Neural crest cell (in vitro differentiated cells): ENCODE data around the gene SLC35F1. TPM values are rescaled to one million over a fixed set of nuclear protein-coding genes. Genes with fewer than 3 reads are reported as not detected.

Experiments
- DNase-seq: peaks from one replicate; pipeline ENCODE4 v3.0.0; 2021; ENCODE audit warnings: low read depth, mixed read lengths, low spot score
- H3K27ac Mint-ChIP-seq: one replicate; pipeline ENCODE4 v1.8.0; 2021; ENCODE audit warnings: mild to moderate bottlenecking, mixed read lengths; ENCODE audit not compliant: unreplicated experiment
- H3K27me3 Mint-ChIP-seq: 2 replicates; pipeline ENCODE4 v1.8.0; 2021; ENCODE audit warnings: low read depth, mild to moderate bottlenecking, mixed read lengths
- H3K36me3 Mint-ChIP-seq: 2 replicates; pipeline ENCODE4 v1.8.0; 2021; ENCODE audit warnings: low read depth, mild to moderate bottlenecking, mixed read lengths
- H3K4me1 Mint-ChIP-seq: 2 replicates; pipeline ENCODE4 v1.8.0; 2021; ENCODE audit warnings: mixed read lengths
- H3K4me3 Mint-ChIP-seq: one replicate; pipeline ENCODE4 v1.8.0; 2021; ENCODE audit warnings: mild to moderate bottlenecking, mixed read lengths
- H3K9me3 Mint-ChIP-seq: 2 replicates; pipeline ENCODE4 v1.8.0; 2021; ENCODE audit warnings: mixed read lengths
- total RNA-seq: library from RNA; stranded (reverse); gene quantifications from 2 replicates; pipeline ENCODE4 v1.2.1, GENCODE V29; 2021
- TF ChIP-seq, protein P1 (sequence below): fragments of 200-600 bp; sonication (generic); conservative IDR thresholded peaks from 2 replicates; pipeline ENCODE4 v1.5.0; 2021; ENCODE audit warnings: antibody characterized with exemption, mild to moderate bottlenecking

The SLC35F1 gene
- total RNA-seq, 1 donor from 2014 or later = 41.4 TPM

DNA sequence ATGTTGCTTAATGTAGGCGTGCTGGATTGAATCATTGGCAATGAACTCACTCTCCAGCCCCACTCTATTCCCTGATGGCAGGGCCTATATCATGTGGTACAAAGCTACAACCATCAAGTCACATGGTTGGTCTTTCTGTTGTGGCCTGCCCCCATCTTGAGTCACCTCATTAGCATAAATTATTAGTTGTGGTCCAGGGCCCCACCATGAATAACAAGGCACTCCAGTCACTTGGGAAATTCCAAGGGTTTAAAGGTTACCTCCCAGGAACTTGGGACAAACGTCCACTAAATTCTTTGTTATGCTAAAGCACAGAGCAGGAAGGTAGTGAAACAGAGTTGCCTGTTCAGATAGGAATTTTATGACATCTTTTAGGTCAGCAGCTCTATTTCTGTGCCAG is 193.7 kb downstream of the SLC35F1 start:
- Mint-ChIP-seq H3K9me3 (peaks cover 2% of the 10 kb centered on the region), H3K27ac (no peak overlapping the region), H3K4me3 (no peak overlapping the region)

DNA sequence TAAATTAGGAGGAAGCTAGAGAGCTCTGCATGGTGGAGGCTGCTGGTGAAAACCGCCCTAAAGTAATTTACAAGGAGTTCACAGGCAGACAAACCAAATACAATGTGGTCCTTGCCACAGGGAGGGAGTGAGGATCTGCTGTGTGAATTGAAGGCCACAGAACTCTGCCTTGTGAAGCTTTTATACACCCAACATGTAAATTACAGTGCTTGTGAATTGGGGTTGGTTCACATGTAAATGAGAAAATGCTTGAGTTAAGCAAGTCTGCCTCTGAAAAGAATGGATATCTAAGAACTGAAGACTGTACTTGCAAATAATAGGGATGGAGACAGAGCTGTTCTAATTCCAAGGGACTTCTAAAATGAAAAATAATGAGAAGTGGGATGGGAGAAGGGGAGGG is 194.2 kb downstream of the SLC35F1 start:
- Mint-ChIP-seq H3K27ac (peak overlapping the region; percentile 10), H3K27me3 (no peaks in the 10 kb centered on the region), H3K4me1 (peaks cover 13% of the 10 kb centered on the region), H3K36me3 (peaks cover 14% of the 10 kb centered on the region), H3K4me3 (no peak overlapping the region), H3K9me3 (peaks cover 2% of the 10 kb centered on the region)
- TF ChIP-seq, protein P1, sequence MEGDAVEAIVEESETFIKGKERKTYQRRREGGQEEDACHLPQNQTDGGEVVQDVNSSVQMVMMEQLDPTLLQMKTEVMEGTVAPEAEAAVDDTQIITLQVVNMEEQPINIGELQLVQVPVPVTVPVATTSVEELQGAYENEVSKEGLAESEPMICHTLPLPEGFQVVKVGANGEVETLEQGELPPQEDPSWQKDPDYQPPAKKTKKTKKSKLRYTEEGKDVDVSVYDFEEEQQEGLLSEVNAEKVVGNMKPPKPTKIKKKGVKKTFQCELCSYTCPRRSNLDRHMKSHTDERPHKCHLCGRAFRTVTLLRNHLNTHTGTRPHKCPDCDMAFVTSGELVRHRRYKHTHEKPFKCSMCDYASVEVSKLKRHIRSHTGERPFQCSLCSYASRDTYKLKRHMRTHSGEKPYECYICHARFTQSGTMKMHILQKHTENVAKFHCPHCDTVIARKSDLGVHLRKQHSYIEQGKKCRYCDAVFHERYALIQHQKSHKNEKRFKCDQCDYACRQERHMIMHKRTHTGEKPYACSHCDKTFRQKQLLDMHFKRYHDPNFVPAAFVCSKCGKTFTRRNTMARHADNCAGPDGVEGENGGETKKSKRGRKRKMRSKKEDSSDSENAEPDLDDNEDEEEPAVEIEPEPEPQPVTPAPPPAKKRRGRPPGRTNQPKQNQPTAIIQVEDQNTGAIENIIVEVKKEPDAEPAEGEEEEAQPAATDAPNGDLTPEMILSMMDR = no peak
- DNase-seq = no peak

More for the DNA sequence above, 193.7 kb downstream of the SLC35F1 start:
- Mint-ChIP-seq H3K27me3 (no peaks in the 10 kb centered on the region), H3K36me3 (peaks cover 14% of the 10 kb centered on the region), H3K4me1 (peaks cover 13% of the 10 kb centered on the region)
- TF ChIP-seq, protein P1 = no peak
- no peak for DNase-seq

DNA sequence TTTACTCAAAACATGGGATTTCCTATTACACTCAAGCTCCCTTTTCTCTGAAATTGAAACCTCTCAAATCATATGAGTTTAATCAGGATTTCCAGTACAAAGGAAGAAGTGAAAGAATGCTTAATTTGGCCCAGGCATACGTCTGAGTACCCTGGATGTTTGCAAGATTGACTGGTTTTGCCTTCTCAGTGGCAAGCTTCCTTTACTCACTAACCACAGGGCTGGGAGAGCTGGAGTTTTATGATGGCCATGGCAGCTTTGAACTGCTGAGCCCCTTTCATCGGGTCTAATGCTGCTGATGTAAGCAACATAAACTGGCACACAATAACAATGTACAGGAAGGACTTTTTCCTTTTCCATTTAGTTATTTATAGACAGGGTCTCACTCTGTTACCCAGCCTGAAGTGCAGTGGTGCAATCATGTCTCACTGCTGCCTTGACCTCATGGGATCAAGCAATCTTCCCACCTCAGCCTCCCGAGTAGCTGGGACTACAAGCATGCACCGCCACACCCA is 194.8 kb downstream of the SLC35F1 start:
- no peak overlapping the region for H3K4me3 Mint-ChIP-seq
- TF ChIP-seq, protein P1 = no peak

DNA sequence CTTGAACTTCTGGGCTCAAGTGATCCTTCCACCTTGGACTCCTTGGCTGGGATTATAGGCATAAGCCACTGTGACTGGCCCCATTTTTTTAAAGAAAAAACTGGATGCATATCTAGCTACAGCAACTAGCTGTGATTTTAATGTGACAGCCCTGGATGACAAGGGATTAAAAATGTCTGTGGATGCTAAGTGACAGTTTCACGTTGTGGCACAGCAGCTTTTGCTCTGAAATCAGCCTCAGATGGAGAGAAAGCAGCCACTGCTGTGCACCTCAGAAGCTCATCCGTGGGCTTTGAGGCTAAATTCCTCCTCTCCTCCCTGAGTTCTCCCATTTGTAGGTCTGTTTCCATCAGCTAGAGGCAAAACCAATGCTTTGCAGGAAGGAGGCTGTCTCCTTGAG is 195.3 kb downstream of the SLC35F1 start:
- peaks cover 2% of the 10 kb centered on the region for H3K9me3 Mint-ChIP-seq
- H3K27me3 Mint-ChIP-seq = no peaks in the 10 kb centered on the region
- peaks cover 13% of the 10 kb centered on the region for H3K4me1 Mint-ChIP-seq
- TF ChIP-seq, protein P1 = no peak
- no peak overlapping the region for H3K27ac Mint-ChIP-seq
- DNase-seq = no peak
- H3K36me3 Mint-ChIP-seq = peaks cover 7% of the 10 kb centered on the region
- no peak overlapping the region for H3K4me3 Mint-ChIP-seq

More for the DNA sequence above, 194.8 kb downstream of the SLC35F1 start:
- Mint-ChIP-seq H3K36me3 (peaks cover 9% of the 10 kb centered on the region), H3K27ac (no peak overlapping the region), H3K4me1 (peaks cover 13% of the 10 kb centered on the region), H3K9me3 (peaks cover 2% of the 10 kb centered on the region), H3K27me3 (no peaks in the 10 kb centered on the region)
- DNase-seq = no peak

DNA sequence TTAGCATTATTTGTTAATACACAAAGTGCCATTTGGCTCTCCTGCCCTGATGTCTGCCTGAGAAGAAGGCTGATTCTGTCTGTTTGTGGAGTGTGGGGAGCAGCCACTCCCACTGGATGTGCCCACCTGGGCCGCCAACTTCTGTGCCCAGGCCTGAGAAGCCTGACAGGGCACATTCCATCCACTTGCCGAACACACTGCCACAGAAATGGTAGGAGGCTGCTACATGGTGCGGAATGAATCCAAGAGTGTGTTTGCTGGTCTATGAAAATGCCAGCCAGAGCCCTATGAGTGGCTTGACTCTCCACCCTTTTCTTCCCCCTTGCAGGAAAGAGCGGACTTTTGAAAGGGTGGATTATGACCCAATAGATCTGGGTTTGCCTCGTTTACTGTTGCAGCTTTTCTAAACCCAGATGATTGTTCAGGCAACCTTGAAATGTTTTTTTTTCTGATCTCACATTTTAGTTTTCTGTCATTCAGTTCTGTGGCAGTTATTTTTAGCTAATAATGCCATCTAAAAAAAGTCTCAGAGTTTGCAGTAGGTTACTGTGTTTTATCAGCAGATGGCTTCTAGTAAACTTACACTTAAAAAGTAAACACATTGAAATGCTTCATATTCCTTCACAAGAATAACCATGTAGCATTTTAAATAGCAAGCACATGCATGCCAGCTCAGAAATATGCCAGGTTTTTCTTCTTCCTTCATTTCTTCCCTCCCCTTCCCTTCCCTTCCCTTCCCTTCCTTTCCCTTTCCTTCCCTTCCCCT is 196.5 kb downstream of the SLC35F1 start:
- Mint-ChIP-seq H3K36me3 (peaks cover 7% of the 10 kb centered on the region), H3K4me1 (peaks cover 13% of the 10 kb centered on the region), H3K9me3 (peaks cover 2% of the 10 kb centered on the region), H3K27me3 (no peaks in the 10 kb centered on the region), H3K27ac (no peak overlapping the region), H3K4me3 (no peak overlapping the region)
- TF ChIP-seq, protein P1 = no peak
- DNase-seq = no peak
